Measurements from ENCODE around the gene PCNX1.

GRCh38 chr14:71115821-71116567, 208.7 kb downstream of the PCNX1 start:
- TF ChIP-seq CTCF (IDR thresholded peaks at IDR 0.05; ENCODE audit: low read depth, low read length, missing input control) (peak; percentile 14), MAX (IDR thresholded peaks at IDR 0.05) (no peak), EGR1 (IDR thresholded peaks at IDR 0.05; ENCODE audit: low read depth in 2 of 2) (no peak), RAD21 (IDR thresholded peaks at IDR 0.05) (no peak), REST (IDR thresholded peaks at IDR 0.05) (no peak)

Measured in liver (tissue), 3 donors.